HUES48 (cell line): ENCODE results near the gene RMDN2.

Experiments used
- H3K27ac ChIP-seq: one replicate; pipeline ENCODE4 v1.7.0; 2013; ENCODE audit warnings: low read depth, low read length, inconsistent platforms
- H3K27me3 ChIP-seq: 2 replicates; pipeline ENCODE4 v1.6.1; 2013; ENCODE audit warnings: mild to moderate bottlenecking, low read length; ENCODE audit not compliant: control insufficient read depth, insufficient read depth
- H3K36me3 ChIP-seq: 2 replicates; pipeline ENCODE4 v1.6.1; 2013; ENCODE audit warnings: low read length; ENCODE audit not compliant: control insufficient read depth, insufficient read depth
- H3K4me1 ChIP-seq: 2 replicates; pipeline ENCODE4 v1.6.1; 2013; ENCODE audit warnings: mild to moderate bottlenecking, low read length; ENCODE audit not compliant: control insufficient read depth, insufficient read depth
- H3K4me3 ChIP-seq: 2 replicates; pipeline ENCODE4 v1.5.1; 2013; ENCODE audit warnings: mild to moderate bottlenecking, low read depth, low read length
- H3K9ac ChIP-seq: 2 replicates; pipeline ENCODE4 v1.6.1; 2013; ENCODE audit warnings: mild to moderate bottlenecking, low read depth, low read length, moderate library complexity
- H3K9me3 ChIP-seq: 2 replicates; pipeline ENCODE4 v1.6.1; 2013; ENCODE audit warnings: low read length; ENCODE audit not compliant: control insufficient read depth, insufficient read depth

RMDN2 gene

GRCh38 chr2:38039121-38039910, 114.2 kb downstream of the RMDN2 start:
- H3K9ac ChIP-seq, result no peak overlapping the region
- H3K9me3 ChIP-seq, result no peaks in the 10 kb centered on the region
- no peaks in the 10 kb centered on the region for H3K36me3 ChIP-seq
- H3K27me3 ChIP-seq, result peaks cover 25% of the 10 kb centered on the region; the same call in 1 of the 2 replicates
- H3K4me3 ChIP-seq, result no peak overlapping the region
- H3K27ac ChIP-seq, result no peak overlapping the region
- peaks cover 21% of the 10 kb centered on the region for H3K4me1 ChIP-seq

- peaks cover 16% of the 10 kb centered on the region for H3K4me1 ChIP-seq
- H3K27ac ChIP-seq, result no peak overlapping the region
- no peaks in the 10 kb centered on the region for H3K36me3 ChIP-seq
- H3K4me3 ChIP-seq, result no peak overlapping the region
- no peaks in the 10 kb centered on the region for H3K27me3 ChIP-seq
- no peaks in the 10 kb centered on the region for H3K9me3 ChIP-seq
- no peak overlapping the region for H3K9ac ChIP-seq
Observed at GRCh38 chr2:38045811-38046210, 120.7 kb downstream of the RMDN2 start.

- no peaks in the 10 kb centered on the region for H3K27me3 ChIP-seq
- no peak overlapping the region for H3K4me3 ChIP-seq
- H3K36me3 ChIP-seq, result no peaks in the 10 kb centered on the region
- no peak overlapping the region for H3K9ac ChIP-seq
- no peaks in the 10 kb centered on the region for H3K4me1 ChIP-seq
- no peak overlapping the region for H3K27ac ChIP-seq
- H3K9me3 ChIP-seq, result no peaks in the 10 kb centered on the region
Observed at GRCh38 chr2:38056216-38056615, 131.1 kb downstream of the RMDN2 start.

- Histone ChIP-seq H3K36me3 (no peaks in the 10 kb centered on the region), H3K27ac (no peak overlapping the region), H3K9ac (no peak overlapping the region), H3K4me1 (no peaks in the 10 kb centered on the region), H3K9me3 (no peaks in the 10 kb centered on the region), H3K27me3 (no peaks in the 10 kb centered on the region), H3K4me3 (no peak overlapping the region)
Observed at GRCh38 chr2:38057651-38058410, 132.7 kb downstream of the RMDN2 start.

DNA sequence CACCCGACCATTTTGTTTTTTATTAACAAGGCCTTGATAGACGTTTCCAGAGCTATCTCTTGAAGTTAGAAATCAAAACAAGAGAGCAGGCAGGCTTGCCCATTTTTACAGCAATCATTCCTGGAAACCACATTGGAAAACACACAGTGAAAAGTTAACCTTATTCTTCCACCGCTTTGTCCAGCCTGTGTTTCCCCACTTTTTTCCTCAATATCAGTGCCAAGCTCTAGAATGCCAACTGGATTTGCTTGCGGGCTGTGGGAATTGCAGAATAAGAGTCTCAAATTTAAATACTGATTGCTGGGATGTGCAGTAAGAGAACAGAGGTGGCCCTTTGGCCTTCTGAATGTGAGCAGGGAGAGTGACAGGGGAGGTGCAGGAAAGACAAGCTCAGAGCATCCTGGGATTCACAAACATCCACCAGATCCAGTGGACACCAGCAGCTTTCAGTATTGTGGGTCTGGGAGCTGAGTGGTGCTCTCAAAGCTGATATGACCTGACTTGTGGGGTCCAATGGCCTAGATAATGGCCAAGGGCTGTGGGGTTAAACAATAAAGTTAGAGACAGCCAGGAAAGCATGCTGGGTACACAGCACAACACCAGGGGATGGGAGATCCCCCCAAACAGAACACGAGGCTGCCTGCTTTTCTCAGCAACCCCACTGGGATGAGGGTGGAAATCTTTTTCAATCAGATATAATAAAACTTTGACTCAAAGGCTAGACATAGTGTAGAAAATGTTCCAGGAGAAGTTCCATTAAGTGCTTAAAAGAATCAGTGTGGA, 135.3 kb downstream of the RMDN2 start:
- H3K4me1 ChIP-seq, result no peaks in the 10 kb centered on the region
- H3K9ac ChIP-seq, result no peak overlapping the region
- no peak overlapping the region for H3K27ac ChIP-seq
- no peaks in the 10 kb centered on the region for H3K36me3 ChIP-seq
- H3K4me3 ChIP-seq, result no peak overlapping the region
- H3K9me3 ChIP-seq, result no peaks in the 10 kb centered on the region
- no peaks in the 10 kb centered on the region for H3K27me3 ChIP-seq

DNA sequence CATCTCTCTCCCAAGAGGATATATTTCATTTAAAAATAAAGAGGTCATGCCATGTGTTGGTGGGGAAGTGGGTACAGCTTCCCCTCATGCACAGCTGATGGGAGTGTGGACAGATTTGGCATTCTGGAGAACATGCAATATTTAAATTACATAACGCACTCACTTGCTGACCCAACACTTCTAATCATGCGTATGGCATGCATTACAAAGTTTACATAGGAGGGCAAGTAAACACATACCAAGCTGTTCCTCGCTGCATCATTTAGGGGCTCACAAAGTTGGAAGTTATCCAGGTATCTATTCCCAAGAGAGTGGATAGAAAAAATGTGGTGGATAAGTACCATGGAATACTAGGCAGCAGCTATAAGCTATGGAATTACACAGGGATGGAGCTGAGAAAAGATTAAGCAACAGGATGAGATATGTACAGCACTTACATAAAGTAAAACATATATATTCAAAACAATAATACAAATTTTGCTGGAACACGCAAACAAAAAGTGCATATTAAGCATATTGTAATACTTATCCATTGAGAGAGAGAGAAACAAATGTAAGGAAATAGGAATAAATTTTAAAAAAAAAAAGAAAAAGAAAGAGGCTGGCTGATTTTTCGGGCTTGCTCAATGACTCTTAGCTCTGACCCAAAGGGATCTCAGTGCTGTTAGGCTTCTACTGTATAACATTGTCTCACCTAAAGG, 139.9 kb downstream of the RMDN2 start:
- Histone ChIP-seq H3K4me1 (0 out of 2 replicates have a peak, but pooled peaks cover 4% of the 10 kb centered on the region), H3K9me3 (no peaks in the 10 kb centered on the region), H3K27ac (no peak overlapping the region), H3K36me3 (no peaks in the 10 kb centered on the region), H3K27me3 (no peaks in the 10 kb centered on the region), H3K4me3 (no peak overlapping the region), H3K9ac (no peak overlapping the region)

DNA sequence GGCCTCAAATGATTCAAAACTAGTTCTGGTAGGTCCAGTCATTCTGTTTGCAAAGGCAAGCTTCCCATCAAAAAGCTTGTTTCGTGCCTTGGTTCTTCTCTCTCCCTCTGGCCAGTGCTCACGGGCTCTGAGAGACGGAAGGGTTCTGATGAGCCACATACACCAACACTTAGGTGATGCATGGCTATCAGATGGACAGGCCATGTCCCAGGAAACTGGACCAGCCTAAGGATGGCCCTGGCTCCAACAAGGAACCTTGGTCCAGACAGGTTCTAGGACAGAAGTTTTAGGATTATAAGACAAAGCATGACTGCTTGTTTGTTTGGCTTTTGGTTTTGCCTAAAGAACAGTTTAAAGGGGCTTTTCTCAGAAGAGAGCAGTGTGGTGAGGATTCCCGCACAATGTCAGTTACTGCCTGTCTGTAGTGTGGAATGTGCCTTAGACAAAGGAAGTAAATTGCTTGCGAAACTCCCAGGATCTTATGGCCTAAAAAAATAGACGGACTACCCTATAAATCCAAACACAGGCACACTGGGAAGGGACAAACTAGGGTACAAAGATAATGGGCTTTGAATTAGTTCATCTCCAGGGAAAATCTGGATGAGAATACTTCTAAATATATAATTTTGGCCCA, 140.5 kb downstream of the RMDN2 start:
- Histone ChIP-seq H3K4me3 (no peak overlapping the region), H3K27ac (no peak overlapping the region), H3K9me3 (no peaks in the 10 kb centered on the region), H3K36me3 (no peaks in the 10 kb centered on the region), H3K4me1 (0 out of 2 replicates have a peak, but pooled peaks cover 4% of the 10 kb centered on the region), H3K9ac (no peak overlapping the region), H3K27me3 (0 out of 2 replicates have a peak, but pooled peaks cover under 1% of the 10 kb centered on the region)

DNA sequence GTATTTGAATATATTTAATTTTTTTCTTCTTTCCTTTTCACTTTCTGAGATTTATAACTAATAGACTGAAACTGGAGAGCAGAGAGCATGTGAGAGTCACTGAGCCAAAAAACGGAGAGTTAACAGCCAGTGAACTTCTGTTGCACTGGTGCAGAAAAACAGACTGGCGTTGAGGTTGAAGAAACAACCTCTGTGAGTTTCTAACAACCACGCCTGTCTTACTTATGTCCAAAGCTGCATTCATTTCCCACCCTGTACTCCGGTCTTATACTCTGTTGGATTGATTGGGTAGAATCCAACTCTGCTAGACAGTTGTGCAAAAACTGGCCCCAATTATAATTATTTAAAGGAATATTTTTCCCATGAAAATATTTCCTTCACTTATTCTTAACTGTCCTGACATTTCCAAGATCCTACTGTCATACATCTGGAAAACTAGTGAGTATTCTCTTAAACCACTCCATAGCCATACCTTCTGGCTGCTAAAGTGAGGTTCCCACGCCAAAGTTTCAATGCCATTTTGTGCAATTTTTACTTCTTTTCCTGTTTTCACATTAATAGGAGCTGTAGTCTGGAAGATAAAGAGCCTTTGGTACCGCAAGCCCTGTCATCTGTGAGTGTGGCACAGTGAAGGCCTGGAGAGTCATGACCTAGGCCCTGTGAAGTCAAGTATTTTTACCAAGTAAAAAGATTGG, 141.5 kb downstream of the RMDN2 start:
- H3K27me3 ChIP-seq, result peaks cover 9% of the 10 kb centered on the region; the same call in 1 of the 2 replicates
- no peaks in the 10 kb centered on the region for H3K36me3 ChIP-seq
- H3K9me3 ChIP-seq, result no peaks in the 10 kb centered on the region
- no peak overlapping the region for H3K4me3 ChIP-seq
- H3K4me1 ChIP-seq, result 0 out of 2 replicates have a peak, but pooled peaks cover 4% of the 10 kb centered on the region
- H3K27ac ChIP-seq, result no peak overlapping the region
- no peak overlapping the region for H3K9ac ChIP-seq
